A549 (cell line): ENCODE measurements around the gene TMEM18.

ENCODE experiments used
- CEBPB ChIP-seq, 2 experiments: fragments of >200 bp in 1 of 2; sonication (Bioruptor Twin) in 1 of 2; formaldehyde crosslinking in 1 of 2; IDR thresholded peaks; 2 replicates each; pipeline ENCODE4 v1.6.1; 2012 to 2016
- CHD4 ChIP-seq: fragments of 200-600 bp; sonication (generic); IDR thresholded peaks from 2 replicates; pipeline ENCODE4 v1.6.1; 2016; ENCODE audit warnings: antibody characterized with exemption, mild to moderate bottlenecking, borderline replicate concordance
- JUN ChIP-seq, 2 experiments: fragments of >200 bp; sonication (Bioruptor Twin); formaldehyde crosslinking; IDR thresholded peaks; 2 replicates in 1 of 2; 3 replicates in 1 of 2; pipeline ENCODE4 v1.6.1; 2016 to 2017
- MAFK ChIP-seq: fragments of 450-650 bp; IDR thresholded peaks from 2 replicates; pipeline ENCODE4 v1.6.1; 2014; ENCODE audit not compliant: partially characterized antibody
- MAZ ChIP-seq: fragments of 150-350 bp; IDR thresholded peaks from 2 replicates; pipeline ENCODE4 v1.6.1; 2014; ENCODE audit warnings: antibody characterized with exemption, low read depth, low read length, borderline replicate concordance
- POLR2A ChIP-seq: IDR thresholded peaks from 2 replicates; pipeline ENCODE4 v1.6.1; 2012; ENCODE audit warnings: mild to moderate bottlenecking, low read length
- RCOR1 ChIP-seq: fragments of 150-350 bp; IDR thresholded peaks from 2 replicates; pipeline ENCODE4 v1.6.1; 2014; ENCODE audit warnings: antibody characterized with exemption, low read length, low read depth
- TFCP2L1 ChIP-seq: fragments of 250-450 bp; sonication (Bioruptor Pico); IDR thresholded peaks from 2 replicates; pipeline ENCODE4 v1.5.0; 2021; ENCODE audit warnings: mild to moderate bottlenecking
- TF ChIP-seq, protein P1 (sequence below): fragments of >200 bp; sonication (Bioruptor Twin); formaldehyde crosslinking; IDR thresholded peaks from 3 replicates; pipeline ENCODE4 v1.5.1; 2016
- TF ChIP-seq, protein P2 (sequence below): IDR thresholded peaks from 2 replicates; pipeline ENCODE4 v1.6.1; 2012
- TF ChIP-seq, protein P3 (sequence below): IDR thresholded peaks from 2 replicates; pipeline ENCODE4 v1.6.1; 2012

DNA sequence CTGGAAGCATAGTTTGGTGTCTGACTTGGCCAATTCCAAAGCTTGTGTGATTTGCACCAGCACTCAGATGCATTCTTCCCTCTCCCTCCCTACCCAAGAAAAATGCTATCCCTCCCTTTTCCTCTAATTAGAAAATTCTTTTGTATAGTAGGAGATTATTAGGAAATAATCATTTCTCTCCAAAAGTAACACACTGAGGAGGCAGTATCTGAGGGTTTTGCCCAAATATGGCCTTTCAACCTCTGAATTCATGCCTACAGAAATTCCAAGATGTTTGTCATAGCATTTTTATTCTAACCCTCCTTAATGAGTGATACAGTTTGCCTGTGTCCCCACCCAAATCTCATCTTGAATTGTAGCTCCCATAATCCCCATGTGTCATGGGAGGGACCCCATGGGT, 5.0 kb upstream of the TMEM18 start:
- TF ChIP-seq POLR2A (no peak), CEBPB (IDR thresholded peaks at IDR 0.05) (no peak), MAZ (no peak), RCOR1 (no peak), TFCP2L1 (CRISPR knock-in tag) (no peak), JUN (IDR thresholded peaks at IDR 0.05) (no peak), CHD4 (no peak), MAFK (no peak)
- TF ChIP-seq, protein P1, sequence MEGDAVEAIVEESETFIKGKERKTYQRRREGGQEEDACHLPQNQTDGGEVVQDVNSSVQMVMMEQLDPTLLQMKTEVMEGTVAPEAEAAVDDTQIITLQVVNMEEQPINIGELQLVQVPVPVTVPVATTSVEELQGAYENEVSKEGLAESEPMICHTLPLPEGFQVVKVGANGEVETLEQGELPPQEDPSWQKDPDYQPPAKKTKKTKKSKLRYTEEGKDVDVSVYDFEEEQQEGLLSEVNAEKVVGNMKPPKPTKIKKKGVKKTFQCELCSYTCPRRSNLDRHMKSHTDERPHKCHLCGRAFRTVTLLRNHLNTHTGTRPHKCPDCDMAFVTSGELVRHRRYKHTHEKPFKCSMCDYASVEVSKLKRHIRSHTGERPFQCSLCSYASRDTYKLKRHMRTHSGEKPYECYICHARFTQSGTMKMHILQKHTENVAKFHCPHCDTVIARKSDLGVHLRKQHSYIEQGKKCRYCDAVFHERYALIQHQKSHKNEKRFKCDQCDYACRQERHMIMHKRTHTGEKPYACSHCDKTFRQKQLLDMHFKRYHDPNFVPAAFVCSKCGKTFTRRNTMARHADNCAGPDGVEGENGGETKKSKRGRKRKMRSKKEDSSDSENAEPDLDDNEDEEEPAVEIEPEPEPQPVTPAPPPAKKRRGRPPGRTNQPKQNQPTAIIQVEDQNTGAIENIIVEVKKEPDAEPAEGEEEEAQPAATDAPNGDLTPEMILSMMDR, result no peak
- TF ChIP-seq, protein P2, sequence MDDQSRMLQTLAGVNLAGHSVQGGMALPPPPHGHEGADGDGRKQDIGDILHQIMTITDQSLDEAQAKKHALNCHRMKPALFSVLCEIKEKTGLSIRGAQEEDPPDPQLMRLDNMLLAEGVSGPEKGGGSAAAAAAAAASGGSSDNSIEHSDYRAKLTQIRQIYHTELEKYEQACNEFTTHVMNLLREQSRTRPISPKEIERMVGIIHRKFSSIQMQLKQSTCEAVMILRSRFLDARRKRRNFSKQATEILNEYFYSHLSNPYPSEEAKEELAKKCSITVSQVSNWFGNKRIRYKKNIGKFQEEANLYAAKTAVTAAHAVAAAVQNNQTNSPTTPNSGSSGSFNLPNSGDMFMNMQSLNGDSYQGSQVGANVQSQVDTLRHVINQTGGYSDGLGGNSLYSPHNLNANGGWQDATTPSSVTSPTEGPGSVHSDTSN, result no peak
- TF ChIP-seq, protein P3, sequence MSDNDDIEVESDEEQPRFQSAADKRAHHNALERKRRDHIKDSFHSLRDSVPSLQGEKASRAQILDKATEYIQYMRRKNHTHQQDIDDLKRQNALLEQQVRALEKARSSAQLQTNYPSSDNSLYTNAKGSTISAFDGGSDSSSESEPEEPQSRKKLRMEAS, result no peak
